GM12874 (cell line): ENCODE data around the gene ADAMTS14.

Source experiments
- CTCF ChIP-seq: IDR thresholded peaks from 2 replicates; pipeline ENCODE4 v1.5.1; 2011; ENCODE audit warnings: low read depth, mild to moderate bottlenecking, control low read depth, low read length, moderate library complexity; ENCODE audit not compliant: insufficient read depth

The ADAMTS14 gene

GRCh38 chr10:70698211-70698610 lies 25.9 kb downstream of the ADAMTS14 start:
- TF ChIP-seq CTCF, result no peak

GRCh38 chr10:70699063-70699658 lies 26.9 kb downstream of the ADAMTS14 start:
- no peak for TF ChIP-seq CTCF

DNA sequence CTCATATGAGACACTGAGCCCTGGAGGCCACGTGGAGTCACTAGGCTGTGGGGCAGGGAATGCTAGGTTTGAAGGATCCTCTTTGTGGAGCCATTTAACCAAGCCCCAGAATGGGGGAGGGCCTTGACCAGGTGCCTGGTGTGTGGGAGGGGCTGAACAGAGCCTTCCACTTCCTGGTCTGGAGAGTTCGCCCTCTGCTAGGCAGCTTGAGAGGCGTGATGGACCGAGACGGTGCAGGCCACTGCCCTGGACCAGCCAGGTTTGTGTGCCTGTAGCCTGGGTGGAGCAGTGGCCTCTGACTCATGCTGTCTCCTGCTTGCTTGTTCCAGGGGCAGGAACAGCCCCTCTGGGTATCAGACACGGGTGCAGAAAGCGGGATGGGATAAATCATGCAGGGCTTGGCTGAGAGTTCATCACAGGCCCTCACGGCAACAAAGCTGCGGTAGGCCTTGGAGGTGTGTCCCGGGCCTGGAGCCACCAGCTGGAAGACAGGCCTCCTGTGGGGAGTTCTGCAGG lies 27.4 kb downstream of the ADAMTS14 start:
- TF ChIP-seq CTCF, result no peak

GRCh38 chr10:70702190-70702763 lies 30.0 kb downstream of the ADAMTS14 start:
- no peak for TF ChIP-seq CTCF

- no peak for TF ChIP-seq CTCF
Measured at GRCh38 chr10:70704211-70704610, 31.9 kb downstream of the ADAMTS14 start.

- TF ChIP-seq CTCF, result no peak
Measured at GRCh38 chr10:70705121-70705861, 33.0 kb downstream of the ADAMTS14 start.

DNA sequence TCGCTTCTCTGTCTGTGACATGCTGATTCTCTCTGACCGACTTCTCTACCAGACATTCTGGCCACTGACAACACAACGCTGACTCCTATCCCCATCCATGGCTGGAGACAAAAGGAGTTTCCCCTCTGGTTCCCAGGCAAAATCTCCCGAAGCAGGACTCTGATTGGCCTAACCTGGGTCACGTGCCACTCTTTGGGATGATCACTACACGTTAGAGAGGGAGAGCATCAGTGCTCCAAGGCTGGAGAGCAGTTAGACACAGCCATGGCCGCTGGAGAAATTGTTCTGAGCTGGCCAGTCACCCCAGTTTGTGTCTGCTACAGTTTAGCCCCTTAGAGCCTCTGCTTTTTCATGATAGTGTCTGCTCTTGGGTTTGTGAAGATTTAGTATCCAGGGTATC lies 38.9 kb downstream of the ADAMTS14 start:
- no peak for TF ChIP-seq CTCF
